Measurements from ENCODE around the gene PTGDS.

DNA sequence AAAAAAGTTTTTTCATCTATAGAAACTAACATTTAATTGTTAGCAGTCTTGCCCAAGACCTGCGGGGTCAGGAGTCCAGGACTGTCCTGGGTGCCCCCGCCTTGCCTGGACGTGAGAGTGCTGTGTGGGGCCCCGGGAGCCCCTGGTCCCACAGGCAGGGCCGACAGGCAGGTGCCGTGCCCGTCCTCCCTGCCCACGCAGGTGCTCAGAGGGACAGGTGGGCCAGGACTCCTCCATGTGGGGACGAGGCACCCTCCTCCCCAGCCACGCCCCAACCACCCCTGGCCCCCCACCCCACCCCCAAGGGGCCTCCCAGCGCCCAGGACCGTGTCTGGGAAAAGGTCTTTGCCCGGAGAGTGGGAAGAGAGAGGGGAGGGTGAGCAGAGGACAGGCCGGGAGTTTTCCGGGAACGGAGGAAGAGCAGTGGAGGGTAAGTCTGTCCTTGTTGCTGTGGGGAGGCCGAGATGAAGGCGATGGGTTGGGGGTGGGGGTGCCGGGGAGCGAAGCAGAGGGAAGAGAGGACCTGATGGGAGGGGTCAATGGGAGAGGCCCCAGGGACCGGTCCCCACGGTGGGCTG is 28.0 kb upstream of the PTGDS start:
- TF ChIP-seq, protein P1, sequence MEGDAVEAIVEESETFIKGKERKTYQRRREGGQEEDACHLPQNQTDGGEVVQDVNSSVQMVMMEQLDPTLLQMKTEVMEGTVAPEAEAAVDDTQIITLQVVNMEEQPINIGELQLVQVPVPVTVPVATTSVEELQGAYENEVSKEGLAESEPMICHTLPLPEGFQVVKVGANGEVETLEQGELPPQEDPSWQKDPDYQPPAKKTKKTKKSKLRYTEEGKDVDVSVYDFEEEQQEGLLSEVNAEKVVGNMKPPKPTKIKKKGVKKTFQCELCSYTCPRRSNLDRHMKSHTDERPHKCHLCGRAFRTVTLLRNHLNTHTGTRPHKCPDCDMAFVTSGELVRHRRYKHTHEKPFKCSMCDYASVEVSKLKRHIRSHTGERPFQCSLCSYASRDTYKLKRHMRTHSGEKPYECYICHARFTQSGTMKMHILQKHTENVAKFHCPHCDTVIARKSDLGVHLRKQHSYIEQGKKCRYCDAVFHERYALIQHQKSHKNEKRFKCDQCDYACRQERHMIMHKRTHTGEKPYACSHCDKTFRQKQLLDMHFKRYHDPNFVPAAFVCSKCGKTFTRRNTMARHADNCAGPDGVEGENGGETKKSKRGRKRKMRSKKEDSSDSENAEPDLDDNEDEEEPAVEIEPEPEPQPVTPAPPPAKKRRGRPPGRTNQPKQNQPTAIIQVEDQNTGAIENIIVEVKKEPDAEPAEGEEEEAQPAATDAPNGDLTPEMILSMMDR (IDR thresholded peaks at IDR 0.05): no peak
- TF ChIP-seq POLR2A (IDR thresholded peaks at IDR 0.05): no peak
